ENCODE measurements around the gene ATP6V1F.

ATP6V1F gene

DNA sequence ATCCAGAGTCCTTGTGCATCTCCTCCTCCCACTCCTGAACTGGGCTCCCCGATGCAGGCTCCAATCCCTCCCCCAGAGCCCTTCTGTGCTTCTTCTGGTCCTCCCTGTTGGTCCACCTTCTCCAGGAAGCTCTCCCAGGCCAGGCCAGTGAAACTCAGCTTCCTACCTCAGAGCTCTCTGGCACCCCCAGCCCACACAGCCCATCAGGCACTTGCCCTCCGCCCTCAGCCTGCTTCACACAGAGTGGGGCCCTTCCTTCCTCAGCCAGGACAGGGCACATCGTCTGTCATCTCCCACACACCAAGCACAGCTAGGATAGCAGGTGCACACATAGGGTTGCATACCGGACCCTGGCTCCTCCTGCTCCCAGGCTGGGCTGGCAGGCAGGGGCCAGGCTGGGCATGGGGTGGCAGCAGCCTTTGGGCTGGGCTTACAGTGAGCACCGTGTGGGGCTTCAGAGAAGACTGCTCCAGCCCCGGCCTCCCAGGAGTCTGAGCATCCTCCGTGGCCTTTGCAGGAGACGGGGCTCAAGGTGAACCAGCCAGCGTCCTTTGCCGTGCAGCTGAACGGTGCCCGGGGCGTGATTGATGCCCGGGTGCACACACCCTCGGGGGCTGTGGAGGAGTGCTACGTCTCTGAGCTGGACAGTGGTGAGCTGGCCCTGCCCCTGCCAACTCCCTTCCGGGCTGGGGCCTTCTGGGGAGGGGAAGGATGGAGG, 6.5 kb upstream of the ATP6V1F start:
- TF ChIP-seq, protein P1, sequence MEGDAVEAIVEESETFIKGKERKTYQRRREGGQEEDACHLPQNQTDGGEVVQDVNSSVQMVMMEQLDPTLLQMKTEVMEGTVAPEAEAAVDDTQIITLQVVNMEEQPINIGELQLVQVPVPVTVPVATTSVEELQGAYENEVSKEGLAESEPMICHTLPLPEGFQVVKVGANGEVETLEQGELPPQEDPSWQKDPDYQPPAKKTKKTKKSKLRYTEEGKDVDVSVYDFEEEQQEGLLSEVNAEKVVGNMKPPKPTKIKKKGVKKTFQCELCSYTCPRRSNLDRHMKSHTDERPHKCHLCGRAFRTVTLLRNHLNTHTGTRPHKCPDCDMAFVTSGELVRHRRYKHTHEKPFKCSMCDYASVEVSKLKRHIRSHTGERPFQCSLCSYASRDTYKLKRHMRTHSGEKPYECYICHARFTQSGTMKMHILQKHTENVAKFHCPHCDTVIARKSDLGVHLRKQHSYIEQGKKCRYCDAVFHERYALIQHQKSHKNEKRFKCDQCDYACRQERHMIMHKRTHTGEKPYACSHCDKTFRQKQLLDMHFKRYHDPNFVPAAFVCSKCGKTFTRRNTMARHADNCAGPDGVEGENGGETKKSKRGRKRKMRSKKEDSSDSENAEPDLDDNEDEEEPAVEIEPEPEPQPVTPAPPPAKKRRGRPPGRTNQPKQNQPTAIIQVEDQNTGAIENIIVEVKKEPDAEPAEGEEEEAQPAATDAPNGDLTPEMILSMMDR (conservative IDR thresholded peaks at IDR 0.05; ENCODE audit: low read depth): no peak
- CTCF ChIA-PET: interaction anchor here (0.5 to 0.6 kb wide), 2 partner anchors 106 to 382 kb away, joined by 3 to 5 read pairs; no protein-coding TSS in a partner anchor
- H3K27ac ChIP-seq: no peak overlapping the region
- POLR2A ChIA-PET (ENCODE audit: low non-redundant PET): no interaction called here
- no peak for DNase-seq (ENCODE audit: low spot score)

DNA sequence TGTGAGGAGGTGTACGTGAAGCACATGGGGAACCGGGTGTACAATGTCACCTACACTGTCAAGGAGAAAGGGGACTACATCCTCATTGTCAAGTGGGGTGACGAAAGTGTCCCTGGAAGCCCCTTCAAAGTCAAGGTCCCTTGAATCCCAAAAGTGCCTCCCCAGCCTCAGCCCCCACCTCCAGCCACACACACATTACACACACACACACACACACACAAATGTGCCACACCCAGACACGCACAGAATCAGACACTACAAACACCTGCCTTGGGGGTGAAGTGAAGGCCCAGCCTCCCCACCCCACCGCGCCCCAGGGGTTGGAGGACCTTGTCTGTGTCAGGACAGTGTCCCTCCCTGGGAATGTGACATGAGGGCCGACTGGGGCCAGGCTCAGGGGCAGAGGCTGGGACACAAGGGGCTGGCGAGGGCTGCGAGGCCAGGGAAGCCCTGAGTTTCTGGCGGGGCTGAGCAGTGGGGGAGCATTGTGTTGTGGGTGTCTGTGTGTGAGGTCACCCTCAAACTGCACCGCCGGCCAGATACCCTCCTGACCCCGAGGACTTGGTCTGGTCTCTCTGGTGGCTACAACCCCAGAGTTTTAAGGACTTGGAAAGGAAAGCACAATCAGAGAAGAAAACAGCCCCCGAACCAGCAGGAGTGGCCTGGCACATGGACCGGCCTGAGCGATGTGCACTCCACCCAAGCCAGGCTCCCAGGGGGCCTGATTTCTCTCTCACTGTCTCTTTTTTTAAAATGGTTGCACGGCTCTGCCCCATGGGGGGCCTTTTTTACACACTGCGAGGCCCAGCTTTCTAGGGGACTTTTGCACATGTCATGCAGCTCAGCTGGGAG, 4.0 kb upstream of the ATP6V1F start:
- peak overlapping the region; percentile 23; the same call in 1 of the 2 replicates for H3K27ac ChIP-seq
- TF ChIP-seq, protein P1 (conservative IDR thresholded peaks at IDR 0.05; ENCODE audit: low read depth): no peak
- CTCF ChIA-PET: no interaction called here
- DNase-seq (ENCODE audit: low spot score): no peak
- POLR2A ChIA-PET (ENCODE audit: low non-redundant PET): no interaction called here

DNA sequence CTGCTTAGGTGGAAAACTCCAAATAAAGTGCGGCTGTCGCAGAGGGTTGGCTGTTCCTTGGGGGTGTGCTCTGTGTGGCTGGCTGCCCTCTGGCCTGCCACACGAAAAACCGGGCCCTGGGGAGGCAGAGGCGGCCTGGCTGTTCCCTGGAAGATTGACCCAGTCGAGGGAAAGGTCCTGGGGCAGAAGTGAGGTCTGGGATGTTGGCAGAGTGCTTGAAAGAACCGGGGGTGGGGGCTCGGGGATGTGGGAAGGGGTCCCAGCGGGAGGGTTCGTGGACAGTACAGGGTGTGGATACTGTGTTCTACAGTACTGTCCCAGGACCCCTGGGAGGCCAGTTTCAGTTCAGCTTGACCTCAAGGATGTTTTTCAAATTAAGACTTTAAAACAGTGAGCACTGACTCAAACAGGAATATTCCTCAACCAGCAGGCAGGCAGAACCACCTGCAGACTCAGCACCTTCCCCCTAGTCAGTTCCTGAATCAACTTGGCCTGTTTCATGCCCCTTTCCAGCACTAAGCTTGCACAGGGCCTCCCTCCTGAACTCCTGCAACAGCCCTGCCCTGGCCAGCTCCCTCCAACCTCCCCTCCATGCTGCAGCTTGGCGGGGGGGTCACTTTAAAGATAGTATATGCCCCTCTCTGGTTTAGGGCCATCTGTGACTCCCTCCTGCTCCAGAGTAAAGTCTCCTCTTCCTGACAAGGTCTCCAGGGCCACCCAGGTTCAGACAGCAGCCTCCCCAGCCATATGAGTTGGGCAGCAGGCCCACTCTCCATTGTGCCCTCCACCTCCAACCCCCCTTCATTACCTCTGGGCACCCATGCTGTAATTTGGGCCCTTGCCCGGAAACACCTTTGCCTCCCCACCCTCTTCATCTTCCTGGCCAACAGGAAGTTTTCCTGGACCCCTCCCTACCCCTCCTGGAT, 3.2 kb upstream of the ATP6V1F start:
- ChIA-PET POLR2A (ENCODE audit: low non-redundant PET) (no interaction called here), CTCF (interaction anchor here (0.8 kb wide), 1 partner anchor 232 kb away, joined by 5 read pairs; no protein-coding TSS in a partner anchor)
- DNase-seq (ENCODE audit: low spot score): no peak
- TF ChIP-seq, protein P1 (conservative IDR thresholded peaks at IDR 0.05; ENCODE audit: low read depth): no peak
- peak overlapping the region; percentile 23 for H3K27ac ChIP-seq

DNA sequence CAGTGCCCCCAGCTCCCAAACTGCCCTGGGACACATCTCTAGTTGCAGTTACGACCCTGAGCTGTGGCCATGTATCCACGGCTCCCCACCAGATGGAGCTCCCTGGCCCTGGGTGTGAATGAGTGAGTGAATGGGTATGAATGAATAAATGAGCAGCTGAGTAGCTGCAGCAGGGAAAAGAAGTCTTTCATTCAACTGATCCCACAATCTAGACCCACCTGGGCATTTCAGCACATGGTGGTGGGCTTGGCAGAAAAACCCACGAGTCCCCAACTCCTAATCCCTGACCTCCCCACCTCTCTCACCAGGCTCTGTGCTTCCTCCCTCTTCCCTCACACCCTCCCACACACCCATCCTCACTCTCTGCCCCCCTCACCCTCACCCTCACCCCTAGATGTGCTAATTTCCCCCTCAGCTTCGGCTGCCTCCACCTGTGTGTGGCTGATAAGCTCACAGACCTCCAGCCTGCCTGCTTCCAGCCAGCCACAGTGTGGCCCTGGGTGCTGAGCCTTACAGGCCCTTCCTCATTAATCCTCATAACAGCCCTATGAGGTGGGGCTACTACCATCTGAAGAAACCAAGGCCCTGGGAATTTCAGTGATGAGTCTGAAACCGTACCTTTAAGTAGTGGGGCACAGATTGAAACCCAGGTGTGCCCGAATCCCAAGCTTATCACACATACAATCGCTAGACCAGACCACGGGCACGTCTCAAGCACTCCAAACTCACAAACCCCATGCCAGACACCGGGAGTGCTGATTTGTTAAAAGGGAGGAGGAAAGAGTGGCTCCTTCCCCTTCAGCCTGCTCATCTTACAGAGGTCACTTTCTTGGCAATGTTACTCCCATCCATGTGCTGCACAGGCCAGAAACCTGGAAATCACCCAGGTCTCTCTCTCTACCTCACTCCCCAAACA, 2.2 kb upstream of the ATP6V1F start:
- POLR2A ChIA-PET (ENCODE audit: low non-redundant PET): no interaction called here
- H3K27ac ChIP-seq: no peak overlapping the region
- CTCF ChIA-PET: interaction anchor here (0.8 kb wide), 1 partner anchor 231 kb away, joined by 5 read pairs; no protein-coding TSS in a partner anchor
- TF ChIP-seq, protein P1 (conservative IDR thresholded peaks at IDR 0.05; ENCODE audit: low read depth): no peak
- no peak for DNase-seq (ENCODE audit: low spot score)

DNA sequence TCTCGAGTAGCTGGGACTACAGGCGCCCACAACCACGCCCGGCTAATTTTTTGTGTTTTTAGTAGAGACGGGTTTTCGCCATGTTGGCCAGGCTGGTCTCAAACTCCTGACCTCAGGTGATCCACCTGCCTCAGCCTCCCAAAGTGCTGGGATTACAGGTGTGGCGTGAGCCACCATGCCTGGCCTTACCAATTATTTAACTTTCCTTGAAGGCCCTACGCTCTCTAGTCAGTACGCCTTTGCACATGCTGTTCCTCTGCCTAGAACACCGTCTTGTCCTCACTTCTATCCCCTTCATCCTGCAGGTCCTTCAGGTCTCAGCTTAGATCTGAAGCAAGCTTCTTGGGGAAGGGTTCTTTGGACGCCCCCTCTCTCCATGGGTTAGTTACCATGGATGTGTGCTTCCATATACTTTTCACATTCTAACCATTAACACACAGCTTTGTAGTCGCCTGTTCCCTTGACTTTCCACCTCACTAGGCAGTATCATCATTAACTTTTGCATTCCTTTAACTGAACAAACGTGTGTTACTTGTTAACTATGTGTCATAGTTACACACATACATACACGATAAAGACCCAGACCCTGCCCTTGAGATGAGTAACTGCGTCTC, 592 bp upstream of the ATP6V1F start:
- no peak for DNase-seq (ENCODE audit: low spot score)
- H3K27ac ChIP-seq: peak overlapping the region; percentile 76
- CTCF ChIA-PET: interaction anchor here (1.2 kb wide), 1 partner anchor 22 kb away, joined by 3 read pairs; no protein-coding TSS in a partner anchor
- POLR2A ChIA-PET (ENCODE audit: low non-redundant PET): no interaction called here
- TF ChIP-seq, protein P1 (conservative IDR thresholded peaks at IDR 0.05; ENCODE audit: low read depth): no peak

Measured in RWPE1 (cell line).